Activated naive CD8-positive, alpha-beta T cell treated with anti-CD3 and anti-CD28 coated beads, Interleukin-2, amount 50 U/mL, for 24 hours (primary cell): Measurements from ENCODE around the gene UBE2D2.
"Not testable (repeated sequence)": the region's sequence is repeated elsewhere in the genome, so short reads cannot be mapped to it uniquely, and the experiment has no call there.

Source experiments
- ATAC-seq: fragments of 150-1000 bp; cut with Tn5 transposase; one replicate; pipeline ENCODE4 v1.10.0; 2021
- DNase-seq: peaks from one replicate; pipeline ENCODE4 v3.0.0; 2021
- H3K27ac Mint-ChIP-seq: one replicate; pipeline ENCODE4 v1.8.0; 2021; ENCODE audit warnings: mild to moderate bottlenecking, mixed read lengths
- H3K27me3 Mint-ChIP-seq: one replicate; pipeline ENCODE4 v1.8.0; 2021; ENCODE audit warnings: mixed read lengths
- H3K36me3 Mint-ChIP-seq: one replicate; pipeline ENCODE4 v1.8.0; 2021; ENCODE audit warnings: low read depth, mixed read lengths
- H3K4me1 Mint-ChIP-seq: one replicate; pipeline ENCODE4 v1.8.0; 2021; ENCODE audit warnings: mixed read lengths
- H3K4me3 Mint-ChIP-seq: one replicate; pipeline ENCODE4 v1.8.0; 2021; ENCODE audit warnings: mild to moderate bottlenecking, moderate library complexity, mixed read lengths
- H3K9me3 Mint-ChIP-seq: one replicate; pipeline ENCODE4 v1.8.0; 2021; ENCODE audit warnings: mixed read lengths

Gene UBE2D2

DNA sequence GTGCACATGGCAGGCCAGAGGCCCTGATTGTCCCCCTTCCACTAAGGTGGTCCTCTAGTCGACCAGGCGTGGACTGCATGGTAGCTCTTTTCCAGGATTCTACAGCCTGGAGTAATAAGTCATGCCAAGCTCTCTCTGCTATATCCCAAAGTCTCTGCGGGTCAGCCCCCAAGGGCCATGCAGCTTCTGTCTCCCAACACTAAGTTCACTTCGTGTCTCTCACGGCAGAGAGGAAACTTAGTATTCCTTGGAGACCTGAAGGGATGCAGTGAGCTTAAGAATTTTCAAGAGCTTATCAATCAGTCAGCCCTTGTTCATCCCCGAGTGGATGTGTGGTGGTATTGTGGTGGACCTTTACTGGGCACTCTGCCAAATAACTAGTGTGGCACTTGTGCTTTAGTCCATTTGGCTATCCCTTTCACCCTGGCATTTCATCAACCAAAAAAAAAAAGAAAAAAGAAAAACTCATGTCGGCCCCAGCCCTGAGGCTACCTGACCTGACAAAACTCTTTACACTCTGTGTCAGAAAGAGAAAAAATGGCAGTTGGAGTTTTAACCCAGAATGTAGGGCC, 33.2 kb upstream of the UBE2D2 start:
- H3K27me3 Mint-ChIP-seq, ATAC-seq, H3K4me1 Mint-ChIP-seq, H3K9me3 Mint-ChIP-seq, H3K36me3 Mint-ChIP-seq, H3K27ac Mint-ChIP-seq, DNase-seq, H3K4me3 Mint-ChIP-seq: not testable (repeated sequence)

DNA sequence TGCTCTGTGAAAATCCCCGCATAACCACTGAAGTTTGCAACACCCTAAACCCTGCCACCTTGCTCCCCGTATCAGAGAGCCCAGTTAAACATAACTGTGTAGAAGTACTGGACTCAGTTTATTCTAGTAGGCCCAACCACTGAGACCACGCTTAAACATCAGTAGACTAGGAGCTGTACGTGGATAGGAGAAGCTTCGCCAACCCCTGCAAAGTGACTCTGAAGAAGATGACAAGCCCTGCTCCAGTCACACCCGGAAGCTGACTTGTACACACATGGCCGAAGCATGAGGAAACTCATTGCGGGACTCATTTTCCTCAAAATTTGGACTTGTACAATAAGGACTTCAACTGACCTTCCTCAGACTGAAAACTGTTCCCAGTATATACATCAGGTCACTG, 32.4 kb upstream of the UBE2D2 start:
- not testable (repeated sequence) for H3K4me1 Mint-ChIP-seq, H3K4me3 Mint-ChIP-seq, DNase-seq, H3K27ac Mint-ChIP-seq, H3K9me3 Mint-ChIP-seq, ATAC-seq, H3K27me3 Mint-ChIP-seq, H3K36me3 Mint-ChIP-seq

DNA sequence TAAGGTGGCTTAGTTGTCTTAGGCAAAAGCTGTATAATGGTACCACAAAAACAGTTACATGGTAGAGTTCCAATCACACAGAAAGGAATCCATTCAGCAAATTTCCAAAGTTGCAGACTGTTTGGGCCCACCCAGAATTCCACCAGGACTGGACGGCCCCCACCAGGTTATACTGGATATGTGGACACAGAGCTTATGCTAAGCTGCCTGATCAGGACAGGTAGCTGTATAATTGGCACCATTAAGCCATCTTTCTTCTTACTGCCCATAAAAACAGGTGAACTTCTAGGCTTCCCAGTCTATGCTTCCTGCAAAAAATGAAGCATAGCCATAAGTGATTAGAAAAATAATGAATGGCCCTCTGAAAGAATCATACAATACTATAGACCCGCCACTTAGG, 31.1 kb upstream of the UBE2D2 start:
- not testable (repeated sequence) for H3K36me3 Mint-ChIP-seq, ATAC-seq, H3K27ac Mint-ChIP-seq, DNase-seq, H3K4me3 Mint-ChIP-seq, H3K4me1 Mint-ChIP-seq, H3K9me3 Mint-ChIP-seq, H3K27me3 Mint-ChIP-seq

DNA sequence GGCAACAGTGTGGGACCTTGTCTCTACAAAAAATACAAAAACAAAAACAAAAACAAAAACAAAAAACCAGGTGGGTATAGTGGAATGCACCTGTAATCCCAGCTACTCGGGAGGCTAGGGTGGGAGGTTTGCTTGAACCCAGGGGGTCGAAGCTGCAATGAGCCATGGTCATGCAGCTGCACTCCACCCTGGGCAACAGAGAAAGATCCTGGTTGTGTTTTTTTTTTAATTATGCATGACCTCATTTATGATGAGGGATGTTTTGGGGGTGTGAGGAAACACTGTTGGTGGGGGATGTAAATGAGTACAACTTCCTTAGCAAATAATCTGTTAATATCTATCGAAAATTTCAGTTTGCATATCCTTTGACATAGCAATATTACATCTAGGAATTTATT, 29.4 kb upstream of the UBE2D2 start:
- ATAC-seq (no peak), DNase-seq (no peak)
- Mint-ChIP-seq H3K36me3 (no peaks in the 10 kb centered on the region), H3K4me1 (no peaks in the 10 kb centered on the region), H3K27ac (no peak overlapping the region), H3K27me3 (no peaks in the 10 kb centered on the region), H3K4me3 (no peak overlapping the region), H3K9me3 (no peaks in the 10 kb centered on the region)

DNA sequence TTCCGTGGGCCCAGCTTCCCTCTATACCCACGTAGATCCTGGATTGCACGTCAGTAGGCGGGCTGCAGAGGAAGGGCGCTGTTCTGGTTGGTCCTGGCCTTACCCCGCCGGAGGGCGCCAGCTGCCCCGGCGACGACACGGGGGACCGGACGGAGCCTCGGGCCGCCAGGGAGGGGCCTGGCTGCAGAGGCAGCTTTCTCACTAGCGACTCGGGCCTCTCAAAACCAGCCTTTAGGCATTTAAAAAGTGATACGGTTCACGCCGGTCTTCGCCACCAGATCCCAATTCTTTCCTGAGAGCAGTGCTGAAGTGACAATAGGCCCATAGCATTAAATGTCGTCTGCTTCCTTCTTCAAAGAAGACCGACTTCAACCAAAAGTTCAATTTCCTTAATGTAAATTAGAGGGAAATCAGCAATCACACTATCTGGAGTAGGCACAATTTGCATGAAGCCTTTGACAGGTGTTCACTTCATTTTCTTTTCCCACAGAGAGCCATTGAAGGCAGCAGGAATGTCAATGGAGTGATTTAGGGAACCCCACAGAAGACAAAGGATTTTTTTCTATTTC, 17.6 kb upstream of the UBE2D2 start:
- Mint-ChIP-seq H3K27ac (no peak overlapping the region), H3K4me3 (peak overlapping the region; percentile 24), H3K9me3 (no peaks in the 10 kb centered on the region), H3K27me3 (no peaks in the 10 kb centered on the region), H3K36me3 (no peaks in the 10 kb centered on the region), H3K4me1 (peaks cover 8% of the 10 kb centered on the region)
- DNase-seq (peak; percentile 69), ATAC-seq (peak; percentile 93)

DNA sequence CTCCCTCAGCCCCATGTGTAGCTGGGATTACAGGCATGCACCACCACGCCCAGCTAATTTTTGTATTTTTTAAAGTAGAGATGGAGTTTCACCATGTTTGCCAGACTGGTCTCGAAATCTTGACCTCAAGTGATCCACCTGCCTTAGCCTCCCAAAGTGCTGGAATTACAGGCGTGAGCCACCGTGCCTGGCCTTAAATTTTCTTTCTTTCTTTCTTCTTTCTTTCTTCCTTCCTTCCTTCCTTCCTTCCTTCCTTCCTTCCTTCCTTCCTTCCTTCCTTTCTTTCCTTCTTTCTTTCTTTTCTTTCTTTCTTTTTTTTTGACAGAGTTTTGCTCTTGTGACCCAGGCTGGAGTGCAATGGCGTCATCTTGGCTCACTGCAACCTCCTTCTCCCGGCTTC, 14.5 kb upstream of the UBE2D2 start:
- not testable (repeated sequence) for H3K9me3 Mint-ChIP-seq, H3K4me3 Mint-ChIP-seq, H3K27me3 Mint-ChIP-seq, H3K27ac Mint-ChIP-seq, ATAC-seq, H3K4me1 Mint-ChIP-seq, H3K36me3 Mint-ChIP-seq, DNase-seq

DNA sequence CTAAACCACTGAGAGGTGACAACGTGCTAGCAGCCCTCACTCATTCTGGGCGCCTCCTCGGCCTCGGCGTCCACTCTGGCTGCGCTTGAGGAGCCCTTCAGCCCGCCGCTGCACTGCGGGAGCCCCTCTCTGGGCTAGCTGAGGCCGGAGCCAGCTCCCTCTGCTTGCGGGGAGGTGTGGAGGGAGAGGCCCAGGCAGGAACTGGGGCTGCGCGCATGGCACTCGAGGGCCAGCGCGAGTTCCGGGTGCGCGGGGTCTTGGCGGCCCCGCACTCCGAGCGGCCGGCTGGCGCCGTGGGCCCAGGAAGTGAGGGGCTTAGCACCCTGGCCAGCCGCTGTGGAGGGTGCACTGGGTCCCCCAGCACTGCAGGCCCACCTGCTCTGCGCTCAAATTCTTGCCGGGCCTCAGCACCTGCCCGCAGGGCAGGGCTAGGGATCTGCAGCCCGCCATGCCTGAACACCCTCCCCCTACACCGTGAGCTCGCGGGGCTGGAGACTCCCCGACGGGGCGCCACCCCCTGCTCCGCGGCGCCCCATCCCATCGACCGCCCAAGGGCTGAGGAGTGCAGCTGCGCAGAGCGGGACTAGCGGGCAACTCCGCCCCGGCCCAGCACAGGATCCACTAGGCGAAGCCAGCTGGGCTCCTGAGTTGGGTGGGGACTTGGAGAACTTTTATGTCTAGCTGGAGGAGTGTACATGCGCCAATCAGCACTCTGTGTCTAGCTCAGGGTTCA, 11.8 kb upstream of the UBE2D2 start:
- no peak overlapping the region for H3K4me3 Mint-ChIP-seq
- H3K4me1 Mint-ChIP-seq, result peaks cover 5% of the 10 kb centered on the region
- no peak for DNase-seq
- H3K9me3 Mint-ChIP-seq, result no peaks in the 10 kb centered on the region
- peaks cover 2% of the 10 kb centered on the region for H3K27me3 Mint-ChIP-seq
- peak; percentile 10 for ATAC-seq
- no peak overlapping the region for H3K27ac Mint-ChIP-seq
- no peaks in the 10 kb centered on the region for H3K36me3 Mint-ChIP-seq

DNA sequence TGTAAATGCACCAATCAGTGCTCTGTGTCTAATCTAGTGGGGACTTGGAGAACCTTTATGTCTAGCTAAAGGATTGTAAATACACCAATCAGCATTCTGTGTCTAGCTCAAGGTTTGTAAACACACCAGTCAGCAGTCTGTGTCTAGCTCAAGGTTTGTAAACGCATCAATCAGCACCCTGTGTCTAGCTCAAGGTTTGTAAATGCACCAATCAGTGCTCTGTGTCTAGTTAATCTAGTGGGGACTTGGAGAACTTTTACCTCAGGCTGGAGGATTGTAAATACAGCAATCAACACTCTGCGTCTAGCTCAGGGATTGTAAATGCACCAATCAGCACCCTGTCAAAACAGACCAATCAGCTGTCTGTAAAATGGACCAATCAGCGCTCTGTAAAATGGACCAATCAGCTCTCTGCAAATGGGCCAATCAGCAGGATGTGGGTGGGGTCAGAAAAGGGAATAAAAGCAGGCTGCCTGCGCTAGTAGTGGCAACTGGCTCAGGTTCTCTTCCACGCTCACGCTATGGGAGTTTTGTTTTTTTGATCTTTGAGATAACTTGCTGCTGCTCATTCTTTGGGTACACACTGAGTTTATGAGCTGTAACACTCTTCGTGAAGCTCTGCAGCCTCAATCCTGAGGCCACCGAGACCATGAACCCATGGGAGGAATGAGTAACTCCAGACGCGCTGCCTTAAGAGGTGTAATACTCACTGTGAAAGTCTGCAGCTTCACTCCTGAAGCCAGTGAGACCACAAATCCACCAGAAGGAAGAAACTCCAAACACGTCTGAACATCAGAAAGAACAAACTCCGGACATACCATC, 10.9 kb upstream of the UBE2D2 start:
- not testable (repeated sequence) for H3K36me3 Mint-ChIP-seq, DNase-seq, H3K27ac Mint-ChIP-seq, H3K27me3 Mint-ChIP-seq, H3K4me3 Mint-ChIP-seq, H3K9me3 Mint-ChIP-seq, H3K4me1 Mint-ChIP-seq
- peak; percentile 52 for ATAC-seq

DNA sequence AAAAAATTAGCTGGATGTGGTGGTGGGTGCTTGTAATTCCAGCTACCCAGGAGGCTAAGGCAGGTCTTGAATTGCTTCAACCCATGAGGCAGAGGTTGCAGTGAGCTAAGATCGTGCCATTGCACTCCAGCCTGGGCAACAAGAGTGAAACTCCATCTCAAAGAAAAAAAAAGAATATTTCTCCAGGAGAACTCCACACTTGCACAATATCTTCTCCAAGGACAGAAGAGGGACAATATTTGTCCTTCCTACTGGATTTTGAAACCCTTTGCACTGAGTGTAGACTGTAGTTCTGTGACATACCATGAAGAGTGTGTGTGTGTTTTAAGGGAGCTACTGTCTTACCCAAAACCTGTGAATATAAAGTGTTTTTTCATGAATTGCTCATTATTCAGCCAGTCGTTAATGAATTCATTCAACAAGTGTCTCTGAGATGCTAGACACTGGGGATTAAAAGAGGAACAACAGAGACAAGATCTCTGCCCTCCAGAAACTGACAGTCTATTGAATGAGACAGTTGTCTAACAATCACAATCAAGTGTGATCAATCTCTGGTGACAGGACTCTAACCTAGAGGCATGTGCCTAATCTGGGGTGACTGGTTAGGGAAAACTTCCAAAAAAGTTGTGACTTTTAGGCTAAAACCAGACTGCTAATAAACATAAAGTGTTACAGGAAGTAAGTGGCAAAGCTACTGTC, 9.8 kb upstream of the UBE2D2 start:
- Mint-ChIP-seq H3K4me1 (peaks cover 5% of the 10 kb centered on the region), H3K27ac (no peak overlapping the region), H3K36me3 (no peaks in the 10 kb centered on the region), H3K9me3 (no peaks in the 10 kb centered on the region), H3K4me3 (no peak overlapping the region), H3K27me3 (peaks cover 2% of the 10 kb centered on the region)
- DNase-seq (no peak), ATAC-seq (no peak)

DNA sequence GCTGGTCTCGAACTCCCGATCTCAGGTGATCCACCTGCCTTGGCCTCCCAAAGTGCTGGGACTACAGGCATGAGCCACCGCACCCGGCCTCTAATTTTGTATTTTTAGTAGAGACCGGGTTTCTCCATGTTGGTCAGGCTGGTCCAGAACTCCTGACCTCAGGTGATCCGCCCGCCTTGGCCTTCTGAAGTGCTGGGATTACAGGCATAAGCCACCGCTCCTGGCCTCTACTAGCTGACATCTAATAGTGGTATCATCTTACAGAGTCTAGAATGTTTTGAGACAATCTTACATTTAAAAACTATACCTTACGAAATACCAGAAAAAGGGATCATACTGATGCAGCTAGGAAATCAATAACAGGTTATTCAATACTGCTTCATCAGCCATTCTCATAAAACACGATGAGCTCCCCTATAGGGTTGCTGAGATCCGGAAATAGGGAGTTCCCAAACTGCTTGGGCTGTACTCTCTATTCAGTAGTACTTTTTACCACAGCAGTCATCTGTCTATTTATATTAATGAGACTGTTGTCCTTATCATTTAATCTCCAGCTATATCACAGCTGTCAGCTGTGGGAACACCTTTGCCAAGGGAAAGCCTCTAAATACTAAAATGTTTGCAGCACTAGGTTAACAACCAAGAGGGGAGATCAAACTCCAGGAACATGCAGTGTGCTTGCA, 8.1 kb upstream of the UBE2D2 start:
- no peak for ATAC-seq

DNA sequence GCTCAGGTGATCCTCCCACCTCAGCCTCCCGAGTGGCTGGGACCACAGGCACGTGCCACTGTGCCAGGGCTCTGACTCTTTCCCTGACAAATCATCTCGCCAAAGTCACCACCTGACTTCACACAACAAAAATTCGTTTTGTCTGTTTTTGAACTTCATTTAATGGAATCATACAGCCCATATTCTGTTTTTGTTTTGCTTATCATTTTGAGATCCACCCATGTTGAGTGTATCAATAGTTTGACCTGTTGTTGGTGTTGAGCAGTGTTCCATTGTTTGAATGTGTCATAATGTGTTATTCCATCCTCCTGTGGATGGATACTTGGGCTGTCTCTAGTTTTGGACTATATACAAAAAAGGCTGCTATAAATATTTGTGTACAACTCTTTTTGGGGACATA, 6.9 kb upstream of the UBE2D2 start:
- Mint-ChIP-seq H3K27ac (no peak overlapping the region), H3K36me3 (no peaks in the 10 kb centered on the region), H3K4me1 (peaks cover 2% of the 10 kb centered on the region), H3K27me3 (peaks cover 2% of the 10 kb centered on the region), H3K9me3 (no peaks in the 10 kb centered on the region), H3K4me3 (no peak overlapping the region)
- DNase-seq (no peak), ATAC-seq (no peak)

More for the DNA sequence above, 8.1 kb upstream of the UBE2D2 start:
- no peak for DNase-seq
- H3K36me3 Mint-ChIP-seq, result no peaks in the 10 kb centered on the region
- no peaks in the 10 kb centered on the region for H3K9me3 Mint-ChIP-seq
- H3K4me1 Mint-ChIP-seq, result peaks cover 5% of the 10 kb centered on the region
- H3K27me3 Mint-ChIP-seq, result peaks cover 2% of the 10 kb centered on the region
- no peak overlapping the region for H3K4me3 Mint-ChIP-seq
- H3K27ac Mint-ChIP-seq, result no peak overlapping the region

DNA sequence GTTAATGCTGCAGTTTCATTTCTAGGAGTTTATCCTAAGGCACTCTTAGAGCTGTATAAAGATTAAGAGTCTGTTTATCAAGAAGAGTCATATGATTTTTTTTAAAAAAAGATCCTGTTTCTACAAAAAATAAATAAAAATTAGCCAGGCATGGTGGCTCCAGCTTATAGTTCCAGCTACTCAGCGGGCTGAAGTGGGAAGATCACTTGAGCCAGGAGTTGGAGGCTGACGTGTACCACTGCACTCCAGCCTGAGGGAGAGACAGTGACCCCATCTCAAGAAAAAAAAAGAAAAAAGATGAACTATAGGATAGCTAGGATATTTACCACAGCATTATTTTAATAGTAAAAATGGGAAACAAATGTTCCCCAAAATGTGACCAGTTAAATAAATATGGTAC, 3.3 kb upstream of the UBE2D2 start:
- no peak overlapping the region for H3K4me3 Mint-ChIP-seq

DNA sequence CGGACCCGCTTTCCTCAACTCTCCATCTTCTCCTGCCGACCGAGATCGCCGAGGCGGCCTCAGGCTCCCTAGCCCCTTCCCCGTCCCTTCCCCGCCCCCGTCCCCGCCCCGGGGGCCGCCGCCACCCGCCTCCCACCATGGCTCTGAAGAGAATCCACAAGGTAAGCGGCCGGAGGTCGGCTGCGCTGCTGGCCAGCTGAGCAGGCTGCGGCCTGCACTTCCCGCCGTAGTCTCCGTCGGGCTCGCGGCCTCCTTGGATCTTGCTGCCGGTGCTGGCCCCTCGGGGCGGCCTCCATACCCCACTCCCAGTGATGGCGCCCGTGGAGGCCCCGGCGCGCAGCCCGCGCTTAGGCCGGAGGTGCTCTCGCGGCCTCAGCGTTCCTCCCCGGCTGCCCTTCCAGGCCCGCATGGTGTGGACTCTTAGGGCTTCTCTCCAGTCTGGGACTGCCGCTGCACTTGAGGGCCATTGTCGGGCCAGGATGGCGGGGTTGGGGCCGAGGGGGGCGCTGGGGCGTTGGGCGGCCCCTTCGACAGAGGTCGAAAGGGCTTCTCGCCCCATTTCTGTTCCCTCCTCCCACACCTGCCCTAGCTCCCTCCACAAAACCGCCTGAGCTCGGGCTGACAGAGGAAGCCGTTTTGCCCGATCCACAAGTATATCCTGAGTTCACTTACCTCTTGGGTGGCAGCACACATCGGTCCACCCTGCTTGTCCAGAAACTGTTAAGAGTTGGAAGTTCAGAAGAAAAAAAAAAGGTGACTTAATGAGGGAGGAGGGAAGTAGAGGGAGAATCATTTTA, 714 bp downstream of the UBE2D2 start:
- Mint-ChIP-seq H3K36me3 (peaks cover 35% of the 10 kb centered on the region), H3K27me3 (no peaks in the 10 kb centered on the region), H3K9me3 (no peaks in the 10 kb centered on the region), H3K4me3 (peak overlapping the region; percentile 98), H3K4me1 (peaks cover 52% of the 10 kb centered on the region), H3K27ac (peak overlapping the region; percentile 96)
- peak; percentile 17 for ATAC-seq
- peak; percentile 61 for DNase-seq

More for the DNA sequence above, 3.3 kb upstream of the UBE2D2 start:
- Mint-ChIP-seq H3K36me3 (peaks cover 6% of the 10 kb centered on the region), H3K27me3 (no peaks in the 10 kb centered on the region), H3K4me1 (peaks cover 12% of the 10 kb centered on the region), H3K9me3 (no peaks in the 10 kb centered on the region), H3K27ac (no peak overlapping the region)
- DNase-seq, result no peak
- ATAC-seq, result no peak
